HFF-Myc (cell line): Measurements from ENCODE around the gene LYL1.
A peak's percentile ranks its signal among the peaks of the same experiment; 100 is the strongest.

Experiments
- DNase-seq: peaks from one replicate; pipeline ENCODE4 v3.0.0-alpha.2; 2011; ENCODE audit warnings: low read depth; ENCODE audit errors: extremely low read depth
- H3K4me3 ChIP-seq: replicated peaks from 2 replicates; pipeline ENCODE4 v1.5.1; 2011; ENCODE audit warnings: low read depth, mild to moderate bottlenecking, control low read depth, low read length
- CTCF ChIP-seq: IDR thresholded peaks from 2 replicates; pipeline ENCODE4 v1.5.1; 2012; ENCODE audit warnings: mild to moderate bottlenecking, low read depth, low read length, control low read depth; ENCODE audit errors: missing control alignments

The LYL1 gene

DNA sequence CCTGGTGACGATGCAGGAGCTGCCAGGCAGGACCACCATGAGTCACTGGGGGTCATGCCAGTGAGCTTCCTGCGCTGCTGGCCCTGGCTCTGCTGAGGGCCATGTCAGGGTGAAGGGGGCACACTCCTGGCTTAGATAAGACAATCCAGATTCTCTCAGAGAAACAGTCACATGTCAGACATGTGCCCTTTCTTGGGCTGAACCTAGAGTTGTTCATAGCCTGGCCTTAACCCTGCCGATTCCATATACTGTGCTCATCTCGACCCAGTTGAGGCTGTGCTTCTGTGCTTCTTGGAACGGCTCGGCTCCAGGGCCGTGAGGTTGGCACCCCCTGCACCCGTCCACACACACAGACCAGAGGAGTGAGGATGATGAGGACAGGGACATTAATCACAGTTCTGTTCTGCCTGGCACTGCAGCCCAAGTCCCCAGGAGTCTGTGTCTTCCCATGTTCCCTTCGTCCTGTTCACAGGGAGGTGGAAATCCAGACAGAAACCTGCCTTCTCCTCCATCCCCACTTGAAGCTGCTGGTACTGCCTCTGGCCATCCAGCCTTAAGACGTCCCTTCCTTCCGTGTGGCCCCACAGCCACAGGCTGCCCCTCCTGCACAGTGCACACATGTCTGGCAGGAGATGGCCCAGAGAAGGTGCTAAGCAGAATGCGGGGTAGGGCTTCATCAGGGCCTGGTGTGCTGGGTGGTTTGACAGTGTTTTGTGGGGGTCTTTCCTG is 50.0 kb downstream of the LYL1 start:
- H3K4me3 ChIP-seq = no peak overlapping the region
- DNase-seq = no peak
- TF ChIP-seq CTCF = no peak

DNA sequence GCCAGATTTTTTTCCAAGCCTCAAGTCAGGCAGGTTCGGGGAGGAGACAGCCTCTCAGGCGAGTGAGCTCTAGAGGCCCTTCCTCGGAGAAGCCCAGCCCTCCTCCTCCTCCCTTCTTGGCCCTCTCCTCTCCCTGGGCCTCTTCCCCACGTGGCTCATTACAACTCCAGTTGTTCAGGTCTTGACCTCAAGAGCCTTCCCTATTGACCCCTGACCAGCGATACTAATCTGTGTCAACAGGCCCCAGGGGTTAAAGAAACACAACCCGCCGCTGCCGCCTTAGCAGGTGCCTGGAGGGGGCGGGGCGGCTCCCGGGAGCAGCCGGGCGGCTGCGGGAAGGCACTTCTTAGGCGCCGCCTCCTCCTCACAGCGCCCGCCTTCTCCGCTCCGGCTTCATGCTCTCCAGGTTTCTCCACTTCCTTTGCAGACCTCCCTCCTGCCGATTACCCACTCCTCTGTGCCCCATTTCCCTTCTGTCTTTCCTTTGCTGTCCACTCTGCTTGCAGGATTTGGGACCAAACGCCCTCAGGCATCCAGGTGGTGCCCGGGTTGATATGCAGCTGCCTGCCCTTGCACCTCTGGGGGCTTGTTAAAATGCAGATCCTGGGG is 51.0 kb downstream of the LYL1 start:
- no peak for DNase-seq
- no peak for TF ChIP-seq CTCF
- peak overlapping the region; percentile 10 for H3K4me3 ChIP-seq

- H3K4me3 ChIP-seq = no peak overlapping the region
- no peak for TF ChIP-seq CTCF
Observed at GRCh38 chr19:13050274-13050673, 52.4 kb downstream of the LYL1 start.

More at GRCh38 chr19:13050274-13050673, 52.4 kb downstream of the LYL1 start:
- DNase-seq = no peak
